RPMI8226 (cell line): Measurements from ENCODE around the gene HJURP.
"Not testable (repeated sequence)": the region's sequence is repeated elsewhere in the genome, so short reads cannot be mapped to it uniquely, and the experiment has no call there.

Source experiments
- DNase-seq: peaks from one replicate; pipeline ENCODE4 v3.0.0-alpha.2; 2015

Gene HJURP

GRCh38 chr2:233854241-233854981 lies at the start of gene HJURP:
Gene HJURP (minus strand): TSS chr2:233854535. CDS start chr2:233854500, 35 bp downstream.
- peak; percentile 93 for DNase-seq

GRCh38 chr2:233901884-233902283 lies 47.5 kb upstream of the HJURP start:
- DNase-seq: no peak

GRCh38 chr2:233901367-233901766 lies 47.0 kb upstream of the HJURP start:
- no peak for DNase-seq

- not testable (repeated sequence) for DNase-seq
Observed at GRCh38 chr2:233896253-233896652, 41.9 kb upstream of the HJURP start.

GRCh38 chr2:233892793-233893192 lies 38.5 kb upstream of the HJURP start:
- DNase-seq: no peak

GRCh38 chr2:233882353-233882752 lies 28.0 kb upstream of the HJURP start:
- no peak for DNase-seq

GRCh38 chr2:233872125-233872524 lies 17.8 kb upstream of the HJURP start:
- peak; percentile 32 for DNase-seq

GRCh38 chr2:233871432-233871831 lies 17.1 kb upstream of the HJURP start:
- DNase-seq: no peak

GRCh38 chr2:233867993-233868532 lies 13.7 kb upstream of the HJURP start, which contains the start of gene MSL3B:
Gene MSL3B (minus strand): TSS chr2:233868386.
- DNase-seq: peak; percentile 61

GRCh38 chr2:233866479-233866878 lies 12.1 kb upstream of the HJURP start:
- no peak for DNase-seq

- peak; percentile 4 for DNase-seq
Observed at GRCh38 chr2:233865838-233866237, 11.5 kb upstream of the HJURP start.

GRCh38 chr2:233862261-233862768 lies 8.0 kb upstream of the HJURP start:
- DNase-seq: no peak

GRCh38 chr2:233858331-233858730 lies 4.0 kb upstream of the HJURP start:
- DNase-seq: no peak

GRCh38 chr2:233857511-233858141 lies 3.3 kb upstream of the HJURP start:
- DNase-seq: peak; percentile 38

GRCh38 chr2:233856184-233856583 lies 1.8 kb upstream of the HJURP start:
- no peak for DNase-seq

- DNase-seq: no peak
Observed at GRCh38 chr2:233855345-233855744, 1.0 kb upstream of the HJURP start.

GRCh38 chr2:233853883-233854240 lies 473 bp downstream of the HJURP start:
- no peak for DNase-seq

GRCh38 chr2:233853353-233853752 lies 982 bp downstream of the HJURP start:
- DNase-seq: no peak

- DNase-seq: no peak
Observed at GRCh38 chr2:233852056-233852455, 2.3 kb downstream of the HJURP start.

- no peak for DNase-seq
Observed at GRCh38 chr2:233851169-233851568, 3.2 kb downstream of the HJURP start.

- no peak for DNase-seq
Observed at GRCh38 chr2:233850745-233851144, 3.6 kb downstream of the HJURP start.

- DNase-seq: no peak
Observed at GRCh38 chr2:233849607-233850271, 4.6 kb downstream of the HJURP start.

GRCh38 chr2:233848276-233848675 lies 6.1 kb downstream of the HJURP start:
- DNase-seq: no peak
